GM21576 (cell line): Measurements from ENCODE around the gene CIT.

Experiments
- ATAC-seq: cut with Tn5 transposase; IDR thresholded peaks from one replicate; pipeline ENCODE4 v1.9.1; 2021; ENCODE audit warnings: mild to moderate bottlenecking, moderate library complexity; ENCODE audit not compliant: unreplicated experiment

Gene CIT

DNA sequence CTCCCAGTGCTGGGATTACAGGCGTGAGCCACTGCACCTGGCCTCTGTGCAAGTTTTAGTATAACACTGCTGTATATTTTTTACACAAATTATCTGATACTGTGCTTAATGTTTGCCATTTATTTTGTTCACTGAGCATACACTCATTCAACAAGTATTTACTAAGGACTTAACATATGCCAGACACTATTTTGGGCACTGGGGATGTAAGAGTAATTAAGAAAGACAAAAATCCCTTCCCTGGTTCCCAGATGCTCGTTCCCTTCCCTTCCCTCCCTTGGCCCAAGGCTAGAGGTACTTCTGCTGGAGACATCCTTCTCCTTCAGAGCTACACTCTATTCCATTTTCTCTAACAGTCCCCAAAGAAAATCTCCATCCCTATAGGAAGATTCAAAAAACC, 12.5 kb downstream of the CIT start:
- ATAC-seq = no peak

GRCh38 chr12:119859241-119859640, 17.9 kb downstream of the CIT start:
- ATAC-seq = no peak

- no peak for ATAC-seq
These were observed 20.0 kb downstream of the CIT start for GRCh38 chr12:119857041-119857591.

- no peak for ATAC-seq
These were observed 26.8 kb downstream of the CIT start for GRCh38 chr12:119850330-119850729.

GRCh38 chr12:119843100-119843499, 34.0 kb downstream of the CIT start:
- no peak for ATAC-seq

DNA sequence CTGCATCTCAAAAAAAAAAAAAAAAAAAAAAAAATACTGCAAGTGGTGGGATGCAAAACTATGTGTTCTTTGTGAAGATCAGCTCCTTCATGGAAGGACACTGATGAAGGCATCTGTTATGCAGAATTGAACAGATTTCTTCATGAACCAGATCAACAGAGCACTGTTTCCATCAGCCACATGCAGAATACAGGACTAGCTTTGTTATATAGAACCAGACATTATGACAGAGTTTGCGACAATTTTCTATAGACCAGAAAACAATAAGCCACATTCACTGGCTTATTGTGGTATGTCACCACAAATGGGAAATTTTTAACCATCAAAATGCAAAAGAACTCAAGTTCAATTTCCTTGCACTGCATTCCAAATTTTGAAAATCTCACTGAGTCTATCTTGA, 34.7 kb downstream of the CIT start:
- ATAC-seq = no peak

GRCh38 chr12:119841433-119842210, 35.5 kb downstream of the CIT start:
- ATAC-seq = no peak

DNA sequence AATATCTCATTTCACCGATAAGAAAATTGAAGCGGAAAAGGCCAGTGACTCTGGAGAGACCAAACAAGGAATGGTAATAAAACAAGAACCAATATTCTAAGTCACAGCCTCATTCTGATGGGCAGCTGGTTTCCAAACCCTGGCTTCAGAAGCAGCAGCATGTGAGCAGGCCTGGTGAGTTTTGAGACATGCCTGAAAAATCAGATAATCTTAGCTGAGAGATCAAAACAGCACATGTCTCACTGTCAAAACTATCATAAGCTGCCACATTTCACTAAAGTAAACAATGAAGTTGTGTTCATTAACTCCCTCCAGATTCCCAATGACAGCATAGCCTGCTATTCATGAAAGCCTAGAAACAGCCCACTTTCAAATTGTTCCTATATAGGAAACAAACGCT, 36.5 kb downstream of the CIT start:
- ATAC-seq = no peak

DNA sequence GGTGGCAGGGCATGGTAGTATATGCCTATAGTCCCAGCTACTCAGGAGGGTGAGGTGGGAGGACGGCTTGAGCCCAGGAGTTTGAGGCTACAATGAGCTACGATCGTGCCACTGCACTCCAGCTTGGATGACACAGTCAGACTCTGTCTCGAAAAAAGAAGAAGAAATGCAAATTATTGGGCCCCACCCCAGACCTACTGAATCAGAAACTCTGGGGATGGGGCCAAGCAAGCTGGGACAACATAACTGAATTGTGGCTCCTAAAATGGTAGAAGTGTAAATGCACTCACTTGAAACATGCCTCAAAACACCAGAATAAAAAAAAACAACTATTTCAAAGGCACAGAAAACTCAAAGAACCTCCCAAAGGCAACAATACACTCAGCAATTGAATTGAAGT, 37.0 kb downstream of the CIT start:
- ATAC-seq = no peak

- no peak for ATAC-seq
These were observed 38.1 kb downstream of the CIT start for GRCh38 chr12:119838826-119839600.

GRCh38 chr12:119836781-119837180, 40.3 kb downstream of the CIT start:
- no peak for ATAC-seq

DNA sequence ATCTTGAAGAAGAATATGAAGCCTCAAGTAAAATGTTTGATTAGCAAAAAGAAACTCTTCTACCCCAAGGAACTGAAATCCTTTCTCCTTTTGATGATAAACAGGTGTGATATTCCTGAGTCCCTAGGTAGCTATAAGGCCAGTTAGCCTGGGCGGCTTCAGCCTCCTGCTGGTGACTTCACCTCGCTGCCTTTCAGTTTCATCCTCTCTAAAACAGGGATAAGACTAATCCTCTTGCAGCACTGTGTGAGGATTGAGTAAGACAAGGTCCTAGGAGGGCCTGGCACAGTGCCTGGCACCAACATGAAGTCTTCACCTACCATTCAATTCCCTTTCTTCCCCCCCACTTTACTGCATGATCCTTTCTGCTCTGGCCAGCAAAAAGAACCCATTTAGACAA, 42.1 kb downstream of the CIT start:
- no peak for ATAC-seq

DNA sequence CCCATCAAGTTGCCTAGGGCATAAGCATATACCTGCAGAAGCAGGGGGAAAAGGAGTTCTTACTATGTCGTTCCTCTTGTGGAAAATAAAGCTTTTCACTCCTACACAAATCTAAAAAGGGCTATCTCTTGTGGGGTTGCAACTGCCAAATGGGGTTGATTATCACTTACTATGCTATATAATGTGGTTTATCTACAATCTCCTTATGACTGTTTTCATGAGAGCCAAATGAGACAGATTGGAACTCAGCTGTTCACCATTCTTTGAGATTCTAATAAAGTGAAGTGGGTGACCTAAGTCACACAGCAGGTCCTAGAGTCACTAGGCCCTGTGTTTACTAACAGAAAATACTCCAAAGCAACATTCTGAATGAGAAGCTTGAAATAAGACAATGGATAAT, 47.7 kb downstream of the CIT start:
- no peak for ATAC-seq

DNA sequence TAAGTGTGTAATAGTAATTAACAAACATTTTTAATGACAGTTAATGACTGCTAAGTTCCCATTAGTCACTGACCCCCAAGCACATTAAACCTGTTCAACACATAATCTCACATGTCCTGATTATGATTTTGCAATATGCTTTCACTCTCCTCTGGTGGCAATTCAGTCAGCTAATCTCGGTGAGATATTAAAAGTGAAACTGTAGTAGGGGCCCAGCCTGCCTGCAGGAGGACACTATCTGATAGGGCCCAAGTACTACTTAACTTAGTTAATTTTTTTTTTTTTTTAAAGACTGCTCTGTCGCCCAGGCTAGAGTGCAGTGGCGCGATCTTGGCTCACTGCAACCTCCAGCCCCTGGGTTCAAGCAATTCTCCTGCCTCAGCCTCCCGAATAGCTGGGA, 48.8 kb downstream of the CIT start:
- ATAC-seq = no peak

DNA sequence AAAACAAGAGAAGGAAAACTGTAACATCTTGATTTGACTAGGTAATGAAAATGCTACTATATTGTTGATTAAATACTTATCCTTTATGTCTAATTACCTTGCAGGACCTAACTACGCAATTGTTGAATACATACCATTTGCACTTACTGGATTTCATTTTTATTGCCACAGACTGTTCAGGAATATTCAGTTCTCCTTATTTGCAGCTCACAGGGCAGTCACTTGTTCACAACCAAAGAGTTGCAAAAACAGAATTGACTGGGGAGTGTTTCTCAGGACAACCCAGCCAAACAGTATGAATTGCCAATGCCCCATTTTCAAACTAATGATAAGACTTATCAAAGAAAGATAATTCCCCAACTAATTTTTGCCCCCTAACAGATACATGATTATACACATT, 49.4 kb downstream of the CIT start:
- ATAC-seq = no peak

DNA sequence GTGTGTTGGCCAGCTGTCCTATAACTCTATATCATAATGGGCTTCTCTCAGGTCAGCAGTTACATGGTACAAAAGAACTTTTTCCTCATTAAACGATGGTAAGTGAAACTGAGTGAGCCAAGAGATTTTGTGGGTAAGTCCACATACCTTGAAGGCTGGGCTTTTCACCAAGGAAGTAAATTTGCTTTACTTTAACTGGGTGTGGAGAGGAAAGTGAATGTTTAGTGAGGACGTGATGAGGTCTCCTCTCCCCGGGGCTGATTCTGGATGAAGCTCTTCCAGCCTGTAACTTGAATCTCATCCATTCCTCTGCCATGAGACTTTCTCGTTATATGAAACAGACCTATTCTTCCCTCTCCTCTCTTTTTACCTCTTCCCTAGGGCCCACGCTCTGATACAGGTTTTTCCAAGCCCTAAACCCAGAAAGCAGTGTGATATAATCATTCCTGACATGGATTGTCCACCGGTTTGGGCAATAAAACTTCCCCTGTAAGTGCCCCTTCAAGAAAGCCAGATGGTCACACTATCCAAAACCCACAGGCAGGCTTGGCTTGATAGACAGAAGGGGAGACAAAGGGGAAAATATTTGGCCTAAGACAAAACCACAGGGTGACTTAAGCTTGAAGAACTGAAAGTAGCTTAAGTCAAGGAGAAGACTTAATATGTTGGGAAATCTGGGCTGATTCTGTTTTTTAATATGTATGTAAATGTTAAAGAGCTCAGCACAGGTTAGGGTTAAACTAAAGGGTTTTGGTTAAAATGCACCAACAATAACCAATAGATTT, 50.3 kb downstream of the CIT start:
- no peak for ATAC-seq

DNA sequence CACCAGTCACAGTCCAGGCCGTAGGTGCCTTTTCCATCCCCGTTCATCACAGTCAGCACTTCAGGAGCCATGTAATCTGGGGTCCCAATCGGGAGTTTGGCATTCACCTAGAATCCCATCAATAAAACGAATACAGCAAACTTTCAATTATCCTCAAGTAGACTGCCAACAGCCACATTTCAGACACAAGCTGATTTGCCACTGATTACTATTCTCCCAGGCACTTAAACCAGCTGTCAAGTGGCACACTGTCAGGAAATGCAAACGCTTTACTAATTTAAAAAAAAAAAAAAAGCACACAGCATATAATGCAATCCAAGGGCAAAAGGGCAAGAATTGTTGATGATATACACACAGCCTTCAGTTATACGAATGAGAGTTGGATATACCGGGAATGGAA, 51.9 kb downstream of the CIT start:
- ATAC-seq = no peak

DNA sequence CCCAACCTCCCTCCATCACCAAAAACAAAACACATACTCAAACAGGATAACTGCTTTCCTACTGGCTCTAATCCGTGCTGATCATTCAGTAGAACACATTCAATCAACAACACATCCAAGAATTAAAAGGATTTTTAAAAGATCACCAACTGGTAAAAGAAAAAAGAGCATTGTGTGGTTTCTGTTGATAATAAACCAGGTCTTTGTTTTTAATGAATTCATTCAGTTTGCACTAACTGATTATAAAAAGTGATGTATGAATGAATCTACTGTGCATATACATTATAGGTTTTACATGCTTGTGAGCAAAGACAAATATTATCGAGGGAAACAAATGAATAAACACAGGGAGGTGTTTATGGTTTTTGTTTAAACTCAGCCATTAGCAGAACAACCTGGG, 55.1 kb downstream of the CIT start:
- no peak for ATAC-seq

- ATAC-seq = no peak
These were observed 57.8 kb downstream of the CIT start for GRCh38 chr12:119819322-119819721.

DNA sequence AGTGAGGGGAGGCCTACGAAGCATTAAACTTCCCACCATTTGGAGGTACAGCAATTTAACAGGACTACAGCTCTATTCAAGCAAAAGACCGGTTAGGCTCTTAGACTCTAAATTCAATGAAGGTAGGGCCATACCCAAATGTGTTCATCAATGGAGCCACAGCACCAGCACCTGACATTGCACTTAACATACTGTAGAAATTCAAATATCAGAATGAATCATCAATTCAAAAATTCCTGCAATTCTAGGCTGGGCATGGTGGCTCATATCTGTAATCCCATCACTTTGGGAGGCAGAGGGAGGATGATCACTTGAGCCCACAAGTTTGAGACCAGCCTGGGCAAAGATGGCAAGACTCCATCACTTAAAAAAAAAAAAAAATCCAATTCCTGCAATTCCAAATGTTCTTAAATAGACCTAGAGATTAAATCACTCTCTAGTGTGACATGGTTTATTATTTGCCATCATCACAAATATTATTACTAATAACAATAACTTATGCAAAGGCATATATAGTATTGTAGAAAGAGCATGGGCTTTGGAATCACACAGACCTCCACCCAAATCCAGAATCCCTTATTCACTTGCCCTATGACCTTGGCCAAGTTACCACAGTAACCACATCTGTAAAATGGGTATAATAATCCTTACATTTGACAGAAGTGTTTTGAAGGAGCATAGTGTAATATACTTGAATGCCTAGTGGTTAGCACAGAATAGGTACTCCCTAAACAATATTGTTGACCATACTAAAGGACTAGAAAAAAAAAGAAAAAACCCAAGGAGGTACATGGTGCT, 59.4 kb downstream of the CIT start:
- ATAC-seq = no peak

DNA sequence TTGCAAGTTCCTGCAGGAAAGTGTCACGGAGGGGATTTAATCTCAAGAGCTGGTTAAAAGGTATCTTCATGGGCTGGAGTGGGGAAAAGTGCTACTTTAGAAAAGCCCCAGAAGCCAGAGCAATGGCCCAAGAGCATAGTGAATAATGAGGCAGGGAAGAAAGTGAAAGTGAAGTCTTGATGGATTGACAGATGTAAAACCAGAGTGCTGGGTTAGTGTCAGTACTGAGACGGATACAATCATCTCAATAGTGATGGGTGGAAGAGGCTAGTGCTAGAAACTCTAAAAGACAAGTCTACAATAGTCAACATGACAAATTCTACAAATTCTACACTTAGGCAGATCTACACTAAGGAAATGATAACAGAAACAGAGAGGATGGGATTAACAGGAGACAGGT, 68.1 kb downstream of the CIT start:
- ATAC-seq = no peak
